ENCODE results near the gene GEMIN8.

The GEMIN8 gene

GRCh38 chrX:14014526-14014925, 15.2 kb downstream of the GEMIN8 start:
- Histone ChIP-seq H3K4me1 (no peaks in the 10 kb centered on the region), H3K79me2 (no peaks in the 10 kb centered on the region), H3K9ac (no peak overlapping the region), H2AFZ (no peak overlapping the region), H3K9me3 (ENCODE audit: control insufficient read depth, low read length) (no peaks in the 10 kb centered on the region), H3K36me3 (ENCODE audit: control insufficient read depth, insufficient read depth, low read length) (no peaks in the 10 kb centered on the region), H3K27me3 (ENCODE audit: control insufficient read depth, insufficient read depth, low read length) (no peaks in the 10 kb centered on the region), H3K4me3 (ENCODE audit: low read depth, low read length) (no peak overlapping the region), H3K4me2 (ENCODE audit: low read length) (no peak overlapping the region), H3K27ac (no peak overlapping the region)
- TF ChIP-seq, protein P1, sequence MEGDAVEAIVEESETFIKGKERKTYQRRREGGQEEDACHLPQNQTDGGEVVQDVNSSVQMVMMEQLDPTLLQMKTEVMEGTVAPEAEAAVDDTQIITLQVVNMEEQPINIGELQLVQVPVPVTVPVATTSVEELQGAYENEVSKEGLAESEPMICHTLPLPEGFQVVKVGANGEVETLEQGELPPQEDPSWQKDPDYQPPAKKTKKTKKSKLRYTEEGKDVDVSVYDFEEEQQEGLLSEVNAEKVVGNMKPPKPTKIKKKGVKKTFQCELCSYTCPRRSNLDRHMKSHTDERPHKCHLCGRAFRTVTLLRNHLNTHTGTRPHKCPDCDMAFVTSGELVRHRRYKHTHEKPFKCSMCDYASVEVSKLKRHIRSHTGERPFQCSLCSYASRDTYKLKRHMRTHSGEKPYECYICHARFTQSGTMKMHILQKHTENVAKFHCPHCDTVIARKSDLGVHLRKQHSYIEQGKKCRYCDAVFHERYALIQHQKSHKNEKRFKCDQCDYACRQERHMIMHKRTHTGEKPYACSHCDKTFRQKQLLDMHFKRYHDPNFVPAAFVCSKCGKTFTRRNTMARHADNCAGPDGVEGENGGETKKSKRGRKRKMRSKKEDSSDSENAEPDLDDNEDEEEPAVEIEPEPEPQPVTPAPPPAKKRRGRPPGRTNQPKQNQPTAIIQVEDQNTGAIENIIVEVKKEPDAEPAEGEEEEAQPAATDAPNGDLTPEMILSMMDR (IDR thresholded peaks at IDR 0.05), result no peak

DNA sequence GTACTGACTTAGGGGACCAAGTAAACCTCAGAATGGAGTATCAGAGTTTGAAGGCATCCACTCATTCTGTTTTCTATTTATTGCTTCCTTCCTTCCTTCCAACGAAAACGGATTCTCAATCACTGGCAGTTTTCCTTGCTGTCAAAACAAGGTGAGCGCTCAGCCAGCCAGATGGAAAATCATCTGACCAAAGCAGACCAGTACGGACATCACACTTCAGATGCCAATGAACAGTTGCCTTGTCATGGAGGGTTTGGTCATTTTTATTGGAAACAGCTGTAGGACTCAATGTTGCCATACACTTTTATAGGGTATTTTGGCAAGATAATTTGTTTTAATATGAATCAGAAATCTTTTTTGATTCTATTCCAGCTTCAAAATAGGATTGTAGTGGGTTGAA, 16.6 kb downstream of the GEMIN8 start:
- Histone ChIP-seq H3K9me3 (ENCODE audit: control insufficient read depth, low read length) (no peaks in the 10 kb centered on the region), H3K27ac (no peak overlapping the region), H3K36me3 (ENCODE audit: control insufficient read depth, insufficient read depth, low read length) (no peaks in the 10 kb centered on the region), H3K79me2 (no peaks in the 10 kb centered on the region), H3K27me3 (ENCODE audit: control insufficient read depth, insufficient read depth, low read length) (no peaks in the 10 kb centered on the region), H3K4me3 (ENCODE audit: low read depth, low read length) (no peak overlapping the region), H3K4me2 (ENCODE audit: low read length) (no peak overlapping the region), H3K4me1 (no peaks in the 10 kb centered on the region), H3K9ac (no peak overlapping the region), H2AFZ (no peak overlapping the region)
- TF ChIP-seq, protein P1 (IDR thresholded peaks at IDR 0.05), result no peak

DNA sequence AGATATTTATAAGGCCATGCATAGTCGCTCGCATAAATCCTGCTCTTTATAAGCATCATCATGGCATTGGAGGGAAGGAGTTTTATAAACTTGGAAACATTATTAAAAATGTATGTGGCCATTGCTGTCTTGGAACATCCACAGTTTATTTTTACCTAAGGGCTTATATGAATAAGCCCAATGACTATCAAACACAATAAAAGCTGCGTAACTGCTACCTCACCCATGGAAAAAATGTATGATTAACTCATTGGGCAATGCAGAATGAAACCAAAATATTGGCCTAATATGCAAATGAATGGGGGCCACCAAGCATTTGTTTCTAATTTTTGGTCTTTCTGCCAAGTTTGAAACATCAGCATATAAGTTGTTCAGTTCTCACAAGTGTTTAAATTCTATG, 19.1 kb downstream of the GEMIN8 start:
- Histone ChIP-seq H3K4me2 (ENCODE audit: low read length) (no peak overlapping the region), H3K4me3 (ENCODE audit: low read depth, low read length) (no peak overlapping the region), H3K27ac (no peak overlapping the region), H3K27me3 (ENCODE audit: control insufficient read depth, insufficient read depth, low read length) (no peaks in the 10 kb centered on the region), H3K79me2 (no peaks in the 10 kb centered on the region), H3K9me3 (ENCODE audit: control insufficient read depth, low read length) (no peaks in the 10 kb centered on the region), H3K9ac (no peak overlapping the region), H2AFZ (no peak overlapping the region), H3K4me1 (no peaks in the 10 kb centered on the region), H3K36me3 (ENCODE audit: control insufficient read depth, insufficient read depth, low read length) (no peaks in the 10 kb centered on the region)
- TF ChIP-seq, protein P1 (IDR thresholded peaks at IDR 0.05), result no peak

GRCh38 chrX:14006540-14006939, 23.2 kb downstream of the GEMIN8 start:
- Histone ChIP-seq H3K4me1 (no peaks in the 10 kb centered on the region), H3K4me2 (ENCODE audit: low read length) (no peak overlapping the region), H3K9ac (no peak overlapping the region), H3K36me3 (ENCODE audit: control insufficient read depth, insufficient read depth, low read length) (no peaks in the 10 kb centered on the region), H2AFZ (no peak overlapping the region), H3K27me3 (ENCODE audit: control insufficient read depth, insufficient read depth, low read length) (no peaks in the 10 kb centered on the region), H3K79me2 (no peaks in the 10 kb centered on the region), H3K9me3 (ENCODE audit: control insufficient read depth, low read length) (no peaks in the 10 kb centered on the region), H3K4me3 (ENCODE audit: low read depth, low read length) (no peak overlapping the region), H3K27ac (no peak overlapping the region)
- TF ChIP-seq, protein P1 (IDR thresholded peaks at IDR 0.05), result no peak

DNA sequence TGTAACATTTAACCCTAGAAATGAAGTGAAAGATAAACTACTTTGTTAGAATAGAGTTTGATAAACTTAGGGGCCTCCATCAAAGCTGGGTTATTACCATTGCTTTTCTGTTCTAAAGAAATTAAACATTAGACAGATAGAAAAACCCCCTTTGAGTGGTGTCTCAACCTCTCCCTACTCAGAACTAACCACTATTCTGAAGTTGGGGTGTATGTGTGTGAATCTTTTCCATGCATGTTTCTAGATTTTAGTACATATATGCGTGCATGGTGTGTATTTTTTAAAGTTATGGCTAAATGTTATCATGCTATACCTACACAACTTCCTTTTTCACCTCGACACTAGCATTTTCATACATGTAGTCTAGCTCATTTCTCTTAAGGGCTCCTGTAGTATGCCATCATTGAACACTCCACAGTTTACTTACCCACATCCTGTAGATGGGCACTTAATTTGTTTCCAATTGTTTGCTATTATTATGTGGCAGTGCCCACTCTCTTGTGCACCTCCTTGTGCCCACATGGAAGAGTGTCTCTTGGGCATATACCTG, 25.7 kb downstream of the GEMIN8 start:
- Histone ChIP-seq H3K4me3 (ENCODE audit: low read depth, low read length) (no peak overlapping the region), H3K9me3 (ENCODE audit: control insufficient read depth, low read length) (no peaks in the 10 kb centered on the region), H3K36me3 (ENCODE audit: control insufficient read depth, insufficient read depth, low read length) (no peaks in the 10 kb centered on the region), H3K27me3 (ENCODE audit: control insufficient read depth, insufficient read depth, low read length) (no peaks in the 10 kb centered on the region), H3K4me2 (ENCODE audit: low read length) (no peak overlapping the region), H3K27ac (no peak overlapping the region), H2AFZ (no peak overlapping the region), H3K4me1 (no peaks in the 10 kb centered on the region), H3K9ac (no peak overlapping the region), H3K79me2 (no peaks in the 10 kb centered on the region)
- TF ChIP-seq, protein P1 (IDR thresholded peaks at IDR 0.05), result no peak

Measured in parathyroid adenoma (tissue), 2 donors.